ENCODE data around the gene ARHGEF6.
"Not testable (repeated sequence)": the region's sequence is repeated elsewhere in the genome, so short reads cannot be mapped to it uniquely, and the experiment has no call there.

Gene ARHGEF6

GRCh38 chrX:136780763-136781162 is at the start of gene ARHGEF6:
TSS of gene ARHGEF6 (minus strand) at chrX:136780932. CDS start at chrX:136780882, 50 bp downstream.
- DNase-seq: peak; percentile 28

- no peak for DNase-seq
Observed at GRCh38 chrX:136829413-136829812, 48.7 kb upstream of the ARHGEF6 start.

GRCh38 chrX:136828830-136829229 is 48.1 kb upstream of the ARHGEF6 start:
- DNase-seq: no peak

- no peak for DNase-seq
Observed at GRCh38 chrX:136827026-136827425, 46.3 kb upstream of the ARHGEF6 start.

GRCh38 chrX:136825771-136826170 is 45.0 kb upstream of the ARHGEF6 start:
- DNase-seq: no peak

- DNase-seq: no peak
Observed at GRCh38 chrX:136823175-136823574, 42.4 kb upstream of the ARHGEF6 start.

- no peak for DNase-seq
Observed at GRCh38 chrX:136822337-136823095, 41.8 kb upstream of the ARHGEF6 start.

- not testable (repeated sequence) for DNase-seq
Observed at GRCh38 chrX:136819756-136820155, 39.0 kb upstream of the ARHGEF6 start.

GRCh38 chrX:136819031-136819703 is 38.4 kb upstream of the ARHGEF6 start:
- no peak for DNase-seq

GRCh38 chrX:136816975-136817374 is 36.2 kb upstream of the ARHGEF6 start:
- DNase-seq: no peak

GRCh38 chrX:136814847-136815750 is 34.4 kb upstream of the ARHGEF6 start:
- no peak for DNase-seq

- DNase-seq: no peak
Observed at GRCh38 chrX:136812286-136812685, 31.6 kb upstream of the ARHGEF6 start.

- DNase-seq: no peak
Observed at GRCh38 chrX:136810493-136810892, 29.8 kb upstream of the ARHGEF6 start.

GRCh38 chrX:136806891-136807410 is 26.2 kb upstream of the ARHGEF6 start:
- no peak for DNase-seq

- DNase-seq: no peak
Observed at GRCh38 chrX:136802515-136802914, 21.8 kb upstream of the ARHGEF6 start.

- no peak for DNase-seq
Observed at GRCh38 chrX:136797787-136798186, 17.1 kb upstream of the ARHGEF6 start.

- DNase-seq: not testable (repeated sequence)
Observed at GRCh38 chrX:136795132-136795531, 14.4 kb upstream of the ARHGEF6 start.

GRCh38 chrX:136794660-136795059 is 13.9 kb upstream of the ARHGEF6 start:
- not testable (repeated sequence) for DNase-seq

GRCh38 chrX:136794080-136794479 is 13.3 kb upstream of the ARHGEF6 start:
- no peak for DNase-seq

GRCh38 chrX:136789856-136790255 is 9.1 kb upstream of the ARHGEF6 start:
- no peak for DNase-seq

- no peak for DNase-seq
Observed at GRCh38 chrX:136784231-136784630, 3.5 kb upstream of the ARHGEF6 start.

- no peak for DNase-seq
Observed at GRCh38 chrX:136783159-136783558, 2.4 kb upstream of the ARHGEF6 start.

GRCh38 chrX:136781180-136781797 is 557 bp upstream of the ARHGEF6 start:
- DNase-seq: no peak

All from activated CD4-positive, alpha-beta T cell treated with anti-CD3 and anti-CD28 coated beads for 48 hours (primary cell).